ENCODE measurements around the gene ELMOD3. TPM values are rescaled to one million over a fixed set of nuclear protein-coding genes. Genes with fewer than 3 reads are reported as not detected.

The ELMOD3 gene
- polyA plus RNA-seq, 1 donor (not counting 4 experiments of a cell fraction or from before 2014, with no cell fraction given) = 20.1 TPM

- TF ChIP-seq EZH2 (IDR thresholded peaks at IDR 0.05; ENCODE audit: low read length) = no peak
- TF ChIP-seq CTCF (optimal IDR thresholded peaks at IDR 0.05 in 1 of 3, IDR thresholded peaks at IDR 0.05 in 1 of 3, conservative IDR thresholded peaks at IDR 0.05 in 1 of 3; ENCODE audit: extremely low read depth in 1 of 3, insufficient read depth in 2 of 3, low read length in 3 of 3) = no peak
- H3K9me1 ChIP-seq (ENCODE audit: control insufficient read depth, extremely low read depth, insufficient read depth, low read length) = no peaks in the 10 kb centered on the region
- no peak overlapping the region for H3K9ac ChIP-seq (ENCODE audit: control insufficient read depth, extremely low read depth, insufficient read depth, low read length)
- H3K27me3 ChIP-seq (ENCODE audit: control insufficient read depth, extremely low read depth, insufficient read depth, low read length) = no peaks in the 10 kb centered on the region
- H3K4me2 ChIP-seq (ENCODE audit: control insufficient read depth, extremely low read depth, insufficient read depth, low read depth, low read length) = no peak overlapping the region
- H2AFZ ChIP-seq (ENCODE audit: control insufficient read depth, low read length) = no peak overlapping the region
- no peaks in the 10 kb centered on the region for H3K79me2 ChIP-seq (ENCODE audit: control insufficient read depth, insufficient read depth, low read length)
- peaks cover 0 to 24% of the 10 kb centered on the region in 2 experiments for H3K36me3 ChIP-seq (ENCODE audit: control insufficient read depth in 2 of 2, extremely low read depth in 1 of 2, insufficient read depth in 2 of 2, low read length in 2 of 2)
- no peaks in the 10 kb centered on the region for H4K20me1 ChIP-seq (ENCODE audit: control insufficient read depth, extremely low read depth, insufficient read depth, low read length)
- H3K4me1 ChIP-seq (ENCODE audit: control insufficient read depth, extremely low read depth, insufficient read depth, low read length) = peaks cover 12% of the 10 kb centered on the region
- FAIRE-seq (no peak), DNase-seq (ENCODE audit: low read depth, low spot score) (no peak)
- dilution Hi-C loops (cut with MboI; ENCODE audit: extremely low pct_ligation_motif_present, low sequenced_read_pairs) = loop anchor here (10.0 kb wide), 1 partner anchor 55 kb away; no protein-coding TSS in a partner anchor
- H3K4me3 ChIP-seq (ENCODE audit: control insufficient read depth in 2 of 3, extremely low read depth in 1 of 3, insufficient read depth in 2 of 3, low read depth in 1 of 3, low read length in 3 of 3) = no peak overlapping the region
- H3K27ac ChIP-seq (ENCODE audit: control insufficient read depth, insufficient read depth, low read length) = no peak overlapping the region
- no peaks in the 10 kb centered on the region for H3K9me3 ChIP-seq (ENCODE audit: control insufficient read depth, low read depth, low read length)
Observed at GRCh38 chr2:85309699-85310321, 44.8 kb upstream of the ELMOD3 start.

- no peak overlapping the region for H3K9ac ChIP-seq (ENCODE audit: control insufficient read depth, extremely low read depth, insufficient read depth, low read length)
- no peaks in the 10 kb centered on the region for H3K27me3 ChIP-seq (ENCODE audit: control insufficient read depth, extremely low read depth, insufficient read depth, low read length)
- H3K4me2 ChIP-seq (ENCODE audit: control insufficient read depth, extremely low read depth, insufficient read depth, low read depth, low read length) = no peak overlapping the region
- peaks cover 12% of the 10 kb centered on the region for H3K4me1 ChIP-seq (ENCODE audit: control insufficient read depth, extremely low read depth, insufficient read depth, low read length)
- no peaks in the 10 kb centered on the region for H3K9me1 ChIP-seq (ENCODE audit: control insufficient read depth, extremely low read depth, insufficient read depth, low read length)
- no peaks in the 10 kb centered on the region for H3K79me2 ChIP-seq (ENCODE audit: control insufficient read depth, insufficient read depth, low read length)
- peaks cover 0 to 24% of the 10 kb centered on the region in 2 experiments for H3K36me3 ChIP-seq (ENCODE audit: control insufficient read depth in 2 of 2, extremely low read depth in 1 of 2, insufficient read depth in 2 of 2, low read length in 2 of 2)
- H3K4me3 ChIP-seq (ENCODE audit: control insufficient read depth in 2 of 3, extremely low read depth in 1 of 3, insufficient read depth in 2 of 3, low read depth in 1 of 3, low read length in 3 of 3) = no peak overlapping the region
- no peak for DNase-seq (ENCODE audit: low read depth, low spot score)
- no peaks in the 10 kb centered on the region for H4K20me1 ChIP-seq (ENCODE audit: control insufficient read depth, extremely low read depth, insufficient read depth, low read length)
- H2AFZ ChIP-seq (ENCODE audit: control insufficient read depth, low read length) = no peak overlapping the region
- dilution Hi-C loops (cut with MboI; ENCODE audit: extremely low pct_ligation_motif_present, low sequenced_read_pairs) = loop anchor here (10.0 kb wide), 1 partner anchor 54 kb away; no protein-coding TSS in a partner anchor
- H3K9me3 ChIP-seq (ENCODE audit: control insufficient read depth, low read depth, low read length) = no peaks in the 10 kb centered on the region
- no peak for FAIRE-seq
- TF ChIP-seq EZH2 (IDR thresholded peaks at IDR 0.05; ENCODE audit: low read length) (no peak), CTCF (optimal IDR thresholded peaks at IDR 0.05 in 1 of 3, IDR thresholded peaks at IDR 0.05 in 1 of 3, conservative IDR thresholded peaks at IDR 0.05 in 1 of 3; ENCODE audit: extremely low read depth in 1 of 3, insufficient read depth in 2 of 3, low read length in 3 of 3) (no peak)
- no peak overlapping the region for H3K27ac ChIP-seq (ENCODE audit: control insufficient read depth, insufficient read depth, low read length)
Observed at GRCh38 chr2:85310330-85310729, 44.2 kb upstream of the ELMOD3 start.

Data from keratinocyte (primary cell).